Pulmonary artery endothelial cell (primary cell): ENCODE results near the gene PRR33. TPM values are rescaled to one million over a fixed set of nuclear protein-coding genes. Genes with fewer than 3 reads are reported as not detected.

Source experiments
- DNase-seq: peaks from one replicate; pipeline ENCODE4 v3.0.0-alpha.2; 2011; ENCODE audit warnings: low read depth, low spot score
- total RNA-seq: library from RNA; depleted of rRNA; stranded (reverse); fragments of >200 nt; gene quantifications from 2 replicates; pipeline ENCODE4 v1.2.3, GENCODE V29; 2014

Gene PRR33
- total RNA-seq, 1 donor from 2014 or later = not detected

- no peak for DNase-seq
These were observed 40.1 kb downstream of the PRR33 start for GRCh38 chr11:1851468-1852180.

GRCh38 chr11:1848640-1849430 is 42.9 kb downstream of the PRR33 start:
- no peak for DNase-seq

GRCh38 chr11:1847926-1848639 is 43.6 kb downstream of the PRR33 start:
- no peak for DNase-seq

- no peak for DNase-seq
These were observed 44.5 kb downstream of the PRR33 start for GRCh38 chr11:1847006-1847735.

- no peak for DNase-seq
These were observed 45.2 kb downstream of the PRR33 start for GRCh38 chr11:1846453-1846932.

- DNase-seq = no peak
These were observed 45.9 kb downstream of the PRR33 start for GRCh38 chr11:1845561-1846452.

- no peak for DNase-seq
These were observed 46.6 kb downstream of the PRR33 start for GRCh38 chr11:1845095-1845429.

GRCh38 chr11:1844221-1845094 is 47.2 kb downstream of the PRR33 start:
- DNase-seq = no peak

DNA sequence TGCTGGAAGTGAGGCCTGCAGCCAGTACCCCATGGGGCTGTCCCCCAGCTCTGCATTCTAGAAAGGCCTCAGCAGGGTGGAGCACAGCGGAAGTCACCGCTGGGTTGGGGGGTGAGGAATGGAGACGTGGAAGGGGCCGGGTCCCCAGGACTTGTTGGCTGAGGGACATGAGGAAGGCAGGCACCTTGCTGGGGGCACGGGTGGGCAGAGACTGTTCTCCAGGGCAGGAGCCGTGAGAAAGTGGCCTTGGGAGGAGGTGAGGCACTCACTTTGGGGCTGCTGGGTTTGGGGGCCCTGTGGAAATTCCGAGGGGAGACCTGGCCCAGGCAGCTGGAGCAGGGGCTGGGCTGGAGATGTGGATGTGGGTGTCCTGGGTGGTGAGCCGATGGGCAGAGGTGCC is 47.9 kb downstream of the PRR33 start:
- DNase-seq = no peak

DNA sequence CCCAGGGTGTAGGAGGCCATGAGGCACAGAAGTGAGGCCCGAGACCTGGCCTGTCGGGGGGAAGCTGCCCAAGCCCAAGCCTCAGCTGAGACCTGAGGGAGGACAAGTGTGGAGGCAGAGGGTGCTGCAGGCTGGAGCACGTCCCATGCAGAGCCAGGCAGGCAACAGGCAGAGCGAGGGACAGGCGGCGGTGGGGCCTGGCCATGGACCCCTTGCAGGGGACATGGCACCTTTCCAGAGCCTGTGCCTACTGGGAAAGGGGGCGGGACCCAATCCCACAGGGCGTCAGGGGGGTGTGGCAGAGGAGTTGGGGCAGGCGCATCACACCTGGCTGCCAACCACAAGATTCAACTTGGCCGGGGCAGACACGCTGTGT is 48.6 kb downstream of the PRR33 start:
- DNase-seq = no peak

GRCh38 chr11:1842149-1843097 is 49.3 kb downstream of the PRR33 start:
- DNase-seq = no peak

DNA sequence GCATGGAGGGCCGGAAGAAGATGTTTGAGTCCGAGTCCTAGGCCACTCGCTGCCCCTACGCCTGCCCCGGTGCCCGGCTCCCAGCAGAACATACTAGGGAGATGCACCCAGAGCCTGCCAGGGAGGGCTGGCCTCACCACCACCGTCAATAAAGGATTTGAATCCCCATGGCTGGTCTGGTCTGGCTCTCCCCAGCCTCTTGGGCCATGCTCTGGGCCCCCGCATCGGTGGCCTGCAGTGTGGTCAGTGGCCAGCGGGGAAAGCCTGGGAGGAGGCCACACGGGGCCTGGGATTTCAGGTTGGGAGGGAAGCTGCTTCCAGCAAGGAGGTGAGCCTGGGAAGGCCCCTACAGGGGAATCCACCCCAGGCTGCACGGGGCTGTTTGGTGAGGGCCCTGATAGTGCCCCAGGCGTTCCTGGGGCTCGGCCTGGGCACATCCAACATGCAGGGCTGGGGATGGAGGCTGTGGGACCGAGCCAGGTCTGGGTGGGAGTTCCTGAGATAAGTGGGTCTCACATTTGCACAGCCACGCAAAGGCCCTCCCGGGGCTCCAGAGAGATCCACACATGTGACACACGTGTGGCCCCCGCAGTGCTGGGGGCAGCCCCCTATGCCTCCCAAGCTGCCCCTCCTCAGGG is 50.1 kb downstream of the PRR33 start:
- no peak for DNase-seq

- DNase-seq = no peak
These were observed 50.8 kb downstream of the PRR33 start for GRCh38 chr11:1840780-1841480.

GRCh38 chr11:1839924-1840779 is 51.5 kb downstream of the PRR33 start:
- DNase-seq = no peak

- no peak for DNase-seq
These were observed 52.3 kb downstream of the PRR33 start for GRCh38 chr11:1839204-1839923.
